H9 (cell line): ENCODE results near the gene FREM1. TPM values are rescaled to one million over a fixed set of nuclear protein-coding genes. Genes with fewer than 3 reads are reported as not detected.

Experiments
- DNase-seq: peaks from one replicate; pipeline ENCODE4 v3.0.0-alpha.2; 2017
- H2AFZ ChIP-seq: one replicate; pipeline ENCODE4 v1.6.1; 2013; ENCODE audit warnings: mild to moderate bottlenecking, low read length, control low read depth, moderate library complexity
- H2AK5ac ChIP-seq: 2 replicates; pipeline ENCODE4 v1.6.1; 2013; ENCODE audit warnings: low read length, control low read depth, mixed read lengths; ENCODE audit not compliant: insufficient read length
- H2BK120ac ChIP-seq: one replicate; pipeline ENCODE4 v1.6.1; 2013; ENCODE audit warnings: low read depth, mild to moderate bottlenecking, low read length, control low read depth, inconsistent platforms; ENCODE audit not compliant: poor library complexity, severe bottlenecking
- H2BK12ac ChIP-seq: 2 replicates; pipeline ENCODE4 v1.6.1; 2013; ENCODE audit warnings: low read length, control low read depth, mixed read lengths, low read depth; ENCODE audit not compliant: insufficient read length
- H2BK15ac ChIP-seq: 2 replicates; pipeline ENCODE4 v1.6.1; 2013; ENCODE audit warnings: low read depth, low read length, control low read depth
- H2BK20ac ChIP-seq: one replicate; pipeline ENCODE4 v1.6.1; 2013; ENCODE audit warnings: low read depth, mild to moderate bottlenecking, low read length, control low read depth, inconsistent platforms; ENCODE audit not compliant: poor library complexity, severe bottlenecking
- H2BK5ac ChIP-seq: 2 replicates; pipeline ENCODE4 v1.6.1; 2013; ENCODE audit warnings: low read length, control low read depth, mixed read lengths; ENCODE audit not compliant: insufficient read length
- H3K14ac ChIP-seq: 2 replicates; pipeline ENCODE4 v1.6.1; 2013; ENCODE audit warnings: low read length, control low read depth; ENCODE audit not compliant: insufficient read depth
- H3K18ac ChIP-seq: 2 replicates; pipeline ENCODE4 v1.6.1; 2013; ENCODE audit warnings: low read depth, mild to moderate bottlenecking, mixed read lengths, low read length, control low read depth; ENCODE audit not compliant: insufficient read length
- H3K23ac ChIP-seq: 2 replicates; pipeline ENCODE4 v1.6.1; 2013; ENCODE audit warnings: low read length, control low read depth, mixed read lengths, low read depth; ENCODE audit not compliant: insufficient read length
- H3K23me2 ChIP-seq: 2 replicates; pipeline ENCODE4 v1.6.1; 2013; ENCODE audit warnings: low read depth, mild to moderate bottlenecking, mixed read lengths, low read length, control low read depth; ENCODE audit not compliant: insufficient read length, poor library complexity, severe bottlenecking
- H3K27ac ChIP-seq: 2 replicates; pipeline ENCODE4 v1.5.1; 2013; ENCODE audit warnings: low read length, control low read depth, mixed read lengths, low read depth; ENCODE audit not compliant: insufficient read length
- H3K27me3 ChIP-seq: 2 replicates; pipeline ENCODE4 v1.6.1; 2013; ENCODE audit warnings: low read length, control low read depth, inconsistent platforms; ENCODE audit not compliant: insufficient read depth
- H3K4ac ChIP-seq: 2 replicates; pipeline ENCODE4 v1.6.1; 2013; ENCODE audit warnings: low read depth, mild to moderate bottlenecking, control low read depth, inconsistent platforms, low read length, moderate library complexity
- H3K4me1 ChIP-seq: 2 replicates; pipeline ENCODE4 v1.6.1; 2013; ENCODE audit warnings: low read length, control low read depth, inconsistent platforms; ENCODE audit not compliant: insufficient read depth
- H3K4me2 ChIP-seq: 2 replicates; pipeline ENCODE4 v1.6.1; 2013; ENCODE audit warnings: low read length, control low read depth, mixed read lengths; ENCODE audit not compliant: insufficient read length, insufficient read depth
- H3K56ac ChIP-seq: 2 replicates; pipeline ENCODE4 v1.6.1; 2013; ENCODE audit warnings: low read depth, mild to moderate bottlenecking, mixed read lengths, low read length, control low read depth; ENCODE audit not compliant: insufficient read length
- H3K79me1 ChIP-seq: 2 replicates; pipeline ENCODE4 v1.6.1; 2013; ENCODE audit warnings: low read depth, mild to moderate bottlenecking, moderate library complexity, low read length, control low read depth, inconsistent platforms; ENCODE audit not compliant: insufficient read depth, poor library complexity, severe bottlenecking
- H3K79me2 ChIP-seq: 2 replicates; pipeline ENCODE4 v1.6.1; 2013; ENCODE audit warnings: low read length, control low read depth, inconsistent platforms; ENCODE audit not compliant: insufficient read depth
- H3K9ac ChIP-seq: 2 replicates; pipeline ENCODE4 v1.6.1; 2013; ENCODE audit warnings: low read length, control low read depth, mixed read lengths; ENCODE audit not compliant: insufficient read length; ENCODE audit errors: extremely low read depth
- H3K9me3 ChIP-seq: one replicate; pipeline ENCODE4 v1.6.1; 2013; ENCODE audit warnings: low read depth, low read length, inconsistent platforms; ENCODE audit not compliant: control insufficient read depth
- H3T11ph ChIP-seq: one replicate; pipeline ENCODE4 v1.6.1; 2013; ENCODE audit warnings: mild to moderate bottlenecking, low read length, control low read depth, inconsistent platforms
- H4K20me1 ChIP-seq: one replicate; pipeline ENCODE4 v1.6.1; 2013; ENCODE audit not compliant: control insufficient read depth, insufficient read length, insufficient read depth
- H4K5ac ChIP-seq: 2 replicates; pipeline ENCODE4 v1.6.1; 2013; ENCODE audit warnings: low read depth, mild to moderate bottlenecking, mixed read lengths, low read length, control low read depth; ENCODE audit not compliant: insufficient read length
- H4K8ac ChIP-seq: replicated peaks from 2 replicates; pipeline ENCODE4 v1.6.1; 2013; ENCODE audit warnings: low read length, control low read depth, mixed read lengths, low read depth; ENCODE audit not compliant: insufficient read length
- H4K91ac ChIP-seq: 2 replicates; pipeline ENCODE4 v1.6.1; 2013; ENCODE audit warnings: low read depth, mild to moderate bottlenecking, moderate library complexity, mixed read lengths, low read length, control low read depth; ENCODE audit not compliant: insufficient read length
- H3K27ac Mint-ChIP-seq, 3 experiments: 2 replicates in 2 of 3; 3 replicates in 1 of 3; pipeline ENCODE4 v1.8.0; 2020 to 2021; ENCODE audit warnings: mixed read lengths in 3 of 3, mild to moderate bottlenecking in 1 of 3, moderate library complexity in 1 of 3
- H3K27me3 Mint-ChIP-seq: 2 replicates; pipeline ENCODE4 v1.8.0; 2021; ENCODE audit warnings: low read depth, mild to moderate bottlenecking, moderate library complexity, mixed read lengths
- H3K36me3 Mint-ChIP-seq, 3 experiments: 2 replicates in 2 of 3; 3 replicates in 1 of 3; pipeline ENCODE4 v1.8.0; 2020 to 2021; ENCODE audit warnings: low read depth in 3 of 3, mixed read lengths in 3 of 3; ENCODE audit not compliant: insufficient read depth in 1 of 3
- H3K4me1 Mint-ChIP-seq, 2 experiments: 2 replicates each; pipeline ENCODE4 v1.8.0; 2020; ENCODE audit warnings: mixed read lengths in 2 of 2
- H3K4me3 Mint-ChIP-seq, 2 experiments: 2 replicates in 1 of 2; 3 replicates in 1 of 2; pipeline ENCODE4 v1.8.0; 2020 to 2021; ENCODE audit warnings: mild to moderate bottlenecking in 2 of 2, mixed read lengths in 2 of 2, moderate library complexity in 1 of 2
- H3K9me3 Mint-ChIP-seq, 2 experiments: 2 replicates in 1 of 2; 3 replicates in 1 of 2; pipeline ENCODE4 v1.8.0; 2020; ENCODE audit warnings: mild to moderate bottlenecking in 2 of 2, mixed read lengths in 2 of 2, moderate library complexity in 1 of 2
- WGBS: extraction: QIAGEN DNeasy Blood & Tissue Kit; methylation state at CpG from one replicate; pipeline ENCODE4 v1.1.7; 2013; ENCODE audit warnings: missing lambda C conversion rate, low lambda C conversion rate, mixed read lengths; ENCODE audit not compliant: insufficient read length; ENCODE audit errors: extremely low coverage; 5-methylcytosine and 5-hydroxymethylcytosine counted together
- total RNA-seq: library from RNA; stranded (reverse); gene quantifications from 2 replicates; pipeline ENCODE4 v1.2.1, GENCODE V29; 2021
- TF ChIP-seq, protein P1 (sequence below): fragments of 200-600 bp; sonication (generic); conservative IDR thresholded peaks from 3 replicates; pipeline ENCODE4 v1.8.0; 2021; ENCODE audit warnings: antibody characterized with exemption, mild to moderate bottlenecking

Gene FREM1
- total RNA-seq, 1 experiment from 2014 or later = 0.44 TPM

DNA sequence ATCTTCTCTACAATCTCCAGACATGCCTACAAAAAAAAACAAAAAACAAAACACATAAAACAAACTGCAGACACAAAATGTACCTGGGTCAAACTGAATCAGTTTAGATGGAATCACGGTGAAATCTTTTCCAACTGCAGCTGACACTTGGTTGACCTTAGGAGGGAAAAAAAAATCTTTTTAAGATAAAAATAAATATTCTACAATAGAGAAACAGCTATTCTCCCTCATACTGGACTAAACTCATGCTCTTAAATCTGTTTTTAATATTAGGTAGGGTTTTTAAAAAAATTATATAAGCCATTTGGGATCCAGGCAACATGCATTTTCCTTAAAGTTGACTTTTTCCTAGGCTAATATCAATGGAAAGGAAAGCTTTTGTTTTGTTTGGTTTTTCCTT is 153.9 kb downstream of the FREM1 start:
- Histone ChIP-seq H4K91ac (no peak overlapping the region), H4K20me1 (no peaks in the 10 kb centered on the region), H3K27me3 (no peaks in the 10 kb centered on the region), H3K79me1 (no peaks in the 10 kb centered on the region), H2BK15ac (no peak overlapping the region), H2AK5ac (no peak overlapping the region), H4K8ac (no peak overlapping the region), H2BK20ac (no peak overlapping the region), H3K4me1 (no peaks in the 10 kb centered on the region), H3K4ac (no peak overlapping the region), H3K23me2 (no peaks in the 10 kb centered on the region), H2BK120ac (no peak overlapping the region), H2BK5ac (no peak overlapping the region), H3K14ac (no peak overlapping the region), H3K18ac (no peak overlapping the region), H3K4me2 (no peak overlapping the region), H3K9me3 (no peaks in the 10 kb centered on the region), H3T11ph (no peak overlapping the region), H2BK12ac (no peak overlapping the region), H3K56ac (no peak overlapping the region), H3K9ac (no peak overlapping the region), H2AFZ (no peak overlapping the region), H3K27ac (no peak overlapping the region), H4K5ac (no peak overlapping the region), H3K23ac (no peak overlapping the region), H3K79me2 (no peaks in the 10 kb centered on the region)
- Mint-ChIP-seq H3K4me1 (peaks cover 0 to 2% of the 10 kb centered on the region in 2 experiments; a peak in 1 of 4 replicates), H3K36me3 (no peaks in the 10 kb centered on the region), H3K4me3 (no peak overlapping the region), H3K9me3 (no peaks in the 10 kb centered on the region), H3K27ac (no peak overlapping the region), H3K27me3 (no peaks in the 10 kb centered on the region)
- WGBS = no CpG with 5 or more reads among the region's 1 CpG
- TF ChIP-seq, protein P1, sequence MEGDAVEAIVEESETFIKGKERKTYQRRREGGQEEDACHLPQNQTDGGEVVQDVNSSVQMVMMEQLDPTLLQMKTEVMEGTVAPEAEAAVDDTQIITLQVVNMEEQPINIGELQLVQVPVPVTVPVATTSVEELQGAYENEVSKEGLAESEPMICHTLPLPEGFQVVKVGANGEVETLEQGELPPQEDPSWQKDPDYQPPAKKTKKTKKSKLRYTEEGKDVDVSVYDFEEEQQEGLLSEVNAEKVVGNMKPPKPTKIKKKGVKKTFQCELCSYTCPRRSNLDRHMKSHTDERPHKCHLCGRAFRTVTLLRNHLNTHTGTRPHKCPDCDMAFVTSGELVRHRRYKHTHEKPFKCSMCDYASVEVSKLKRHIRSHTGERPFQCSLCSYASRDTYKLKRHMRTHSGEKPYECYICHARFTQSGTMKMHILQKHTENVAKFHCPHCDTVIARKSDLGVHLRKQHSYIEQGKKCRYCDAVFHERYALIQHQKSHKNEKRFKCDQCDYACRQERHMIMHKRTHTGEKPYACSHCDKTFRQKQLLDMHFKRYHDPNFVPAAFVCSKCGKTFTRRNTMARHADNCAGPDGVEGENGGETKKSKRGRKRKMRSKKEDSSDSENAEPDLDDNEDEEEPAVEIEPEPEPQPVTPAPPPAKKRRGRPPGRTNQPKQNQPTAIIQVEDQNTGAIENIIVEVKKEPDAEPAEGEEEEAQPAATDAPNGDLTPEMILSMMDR = no peak
- no peak for DNase-seq
